KMS-11 (cell line): ENCODE measurements around the gene MAGOH.
"Not testable (repeated sequence)": the region's sequence is repeated elsewhere in the genome, so short reads cannot be mapped to it uniquely, and the experiment has no call there.

Source experiments
- H2AFZ ChIP-seq: fragments of 200-600 bp; sonication (generic); 2 replicates; pipeline ENCODE4 v1.6.1; 2016; ENCODE audit warnings: antibody characterized with exemption, mixed run types, low read depth
- H3K27ac ChIP-seq: fragments of 200-600 bp; sonication (generic); 2 replicates; pipeline ENCODE4 v1.6.1; 2016; ENCODE audit warnings: mild to moderate bottlenecking, mixed run types
- H3K27me3 ChIP-seq: fragments of 200-600 bp; sonication (generic); 2 replicates; pipeline ENCODE4 v1.6.1; 2017; ENCODE audit warnings: mild to moderate bottlenecking, low read depth, mixed run types, moderate library complexity; ENCODE audit not compliant: insufficient read depth
- H3K36me3 ChIP-seq: fragments of 200-600 bp; sonication (generic); 2 replicates; pipeline ENCODE4 v1.6.1; 2017; ENCODE audit warnings: mild to moderate bottlenecking, mixed run types; ENCODE audit not compliant: insufficient read depth
- H3K4me1 ChIP-seq: fragments of 200-600 bp; sonication (generic); 2 replicates; pipeline ENCODE4 v1.6.1; 2016; ENCODE audit warnings: mild to moderate bottlenecking, low read depth, mixed run types; ENCODE audit not compliant: poor library complexity, severe bottlenecking
- H3K4me2 ChIP-seq: fragments of 200-600 bp; sonication (generic); 2 replicates; pipeline ENCODE4 v1.7.0; 2016; ENCODE audit warnings: mild to moderate bottlenecking, mixed run types
- H3K4me3 ChIP-seq: fragments of 200-600 bp; sonication (generic); IDR thresholded peaks from 2 replicates; pipeline ENCODE4 v1.6.1; 2017; ENCODE audit warnings: low read depth, low read length, mixed read lengths; ENCODE audit not compliant: insufficient read depth
- H3K79me2 ChIP-seq: fragments of 200-600 bp; sonication (generic); 2 replicates; pipeline ENCODE4 v1.6.1; 2016; ENCODE audit warnings: low read depth, mixed run types; ENCODE audit not compliant: insufficient read depth
- H3K9ac ChIP-seq: fragments of 200-600 bp; sonication (generic); 2 replicates; pipeline ENCODE4 v1.6.1; 2016; ENCODE audit warnings: mild to moderate bottlenecking, mixed run types
- H4K20me1 ChIP-seq: fragments of 200-600 bp; sonication (generic); 2 replicates; pipeline ENCODE4 v1.6.1; 2016; ENCODE audit warnings: mild to moderate bottlenecking, mixed run types; ENCODE audit not compliant: insufficient read depth
- CTCF ChIP-seq: fragments of 200-600 bp; sonication (generic); conservative IDR thresholded peaks from 2 replicates; pipeline ENCODE4 v1.6.1; 2017; ENCODE audit warnings: low read depth, mild to moderate bottlenecking, antibody characterized with exemption, low read length, moderate library complexity, mixed read lengths

Gene MAGOH

GRCh38 chr1:53185955-53186297 is 52.4 kb downstream of the MAGOH start:
- not testable (repeated sequence) for H3K4me3 ChIP-seq, H3K36me3 ChIP-seq, H4K20me1 ChIP-seq, H3K27ac ChIP-seq, H3K79me2 ChIP-seq, H3K27me3 ChIP-seq, H3K4me2 ChIP-seq, H3K4me1 ChIP-seq, H2AFZ ChIP-seq, H3K9ac ChIP-seq
- TF ChIP-seq CTCF = peak; percentile 39; the same call in 1 of the 2 replicates

DNA sequence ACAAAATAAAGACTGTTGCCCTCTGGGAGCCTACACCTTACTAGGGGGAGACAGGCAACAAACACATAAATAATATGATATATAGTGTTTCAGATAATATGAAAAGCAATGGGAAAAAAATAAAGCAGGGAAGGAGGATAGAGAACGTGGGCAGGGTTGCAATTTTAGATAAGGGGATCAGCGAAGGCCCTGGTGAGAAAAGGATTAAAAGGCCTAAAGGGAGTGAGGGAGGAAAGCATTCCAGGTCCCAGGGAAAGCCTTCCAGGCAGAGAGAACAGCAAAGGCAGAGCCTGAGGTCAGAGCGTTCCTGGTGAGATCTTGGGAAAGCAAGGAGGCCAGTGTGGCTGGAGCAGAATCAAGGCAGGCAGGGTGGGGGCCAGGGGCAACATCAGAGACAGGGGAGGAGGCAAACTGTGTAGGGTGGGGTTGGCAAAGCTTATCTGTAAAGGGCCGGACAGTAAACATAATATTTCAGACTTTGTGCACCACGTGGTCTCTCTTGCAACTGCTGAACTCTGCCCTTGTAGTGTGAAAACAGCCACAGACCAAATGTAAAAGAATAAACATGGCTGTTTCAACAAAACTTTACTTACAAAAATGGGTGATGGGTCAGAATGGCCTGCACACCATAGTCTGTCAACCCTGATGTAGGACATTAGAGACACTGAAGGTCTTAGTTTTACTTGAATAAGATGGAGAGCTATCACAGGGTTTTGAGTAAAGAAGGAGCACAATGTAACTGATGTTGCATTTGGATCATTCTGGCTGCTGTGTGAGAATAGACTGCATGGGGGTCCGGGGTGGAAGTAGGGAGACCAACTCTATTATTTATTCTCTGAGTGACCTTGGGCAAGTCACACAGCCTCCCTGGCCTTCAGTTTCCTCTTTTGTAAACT is 55.0 kb downstream of the MAGOH start:
- TF ChIP-seq CTCF = no peak
- Histone ChIP-seq H3K4me1 (no peaks in the 10 kb centered on the region), H2AFZ (no peak overlapping the region), H3K9ac (no peak overlapping the region), H3K4me2 (no peak overlapping the region), H4K20me1 (no peaks in the 10 kb centered on the region), H3K36me3 (no peaks in the 10 kb centered on the region), H3K79me2 (no peaks in the 10 kb centered on the region), H3K27ac (no peak overlapping the region), H3K4me3 (no peak overlapping the region), H3K27me3 (no peaks in the 10 kb centered on the region)

DNA sequence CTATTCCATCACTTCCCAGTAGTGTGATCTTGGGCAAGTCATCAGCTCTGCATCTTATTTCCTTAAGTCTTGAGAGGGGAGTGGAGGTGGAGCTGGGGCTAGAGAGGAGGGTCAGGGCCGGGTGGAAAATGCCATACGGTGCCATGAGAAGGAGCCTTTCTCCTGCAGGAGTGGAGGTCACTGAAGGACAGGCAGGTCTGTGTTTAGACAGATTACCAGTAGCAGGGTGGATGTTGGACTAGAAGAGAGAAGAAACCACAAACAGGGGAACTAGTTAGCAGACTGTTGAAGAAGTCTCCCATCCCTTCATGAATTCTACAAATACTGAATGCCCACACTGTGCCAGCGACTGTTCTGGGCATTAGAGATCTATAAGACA is 55.6 kb downstream of the MAGOH start:
- Histone ChIP-seq H3K27me3 (no peaks in the 10 kb centered on the region), H3K79me2 (no peaks in the 10 kb centered on the region), H4K20me1 (no peaks in the 10 kb centered on the region), H3K4me3 (no peak overlapping the region), H3K4me1 (no peaks in the 10 kb centered on the region), H3K9ac (no peak overlapping the region), H3K4me2 (no peak overlapping the region), H3K36me3 (no peaks in the 10 kb centered on the region), H2AFZ (0 out of 2 replicates have a peak overlapping the region, but pooled peaks have one; percentile 11), H3K27ac (no peak overlapping the region)
- TF ChIP-seq CTCF = no peak

DNA sequence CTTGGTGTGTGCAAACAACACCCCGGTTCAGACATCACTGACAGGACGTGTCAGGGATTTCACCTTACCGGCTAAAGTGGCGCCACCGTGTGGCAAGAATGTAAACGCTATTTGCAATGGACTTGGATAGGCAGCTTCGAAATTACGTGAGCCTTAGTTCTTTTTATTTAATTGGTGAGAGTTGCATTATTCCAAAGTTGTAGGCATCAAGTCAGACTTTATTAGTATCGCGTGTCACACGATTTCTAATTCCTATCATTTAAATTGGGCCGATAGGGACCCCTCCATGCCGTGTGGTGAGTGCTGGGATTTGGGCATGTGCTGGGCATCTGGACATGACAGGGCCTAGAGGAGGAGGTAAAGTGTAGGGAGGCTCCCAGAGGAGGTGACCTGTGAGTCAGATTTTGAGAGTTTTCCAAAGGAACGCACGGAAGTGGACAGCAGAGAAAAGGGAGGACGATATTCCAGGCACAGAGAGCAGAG is 56.2 kb downstream of the MAGOH start:
- H3K27me3 ChIP-seq = no peaks in the 10 kb centered on the region
- TF ChIP-seq CTCF = peak; percentile 99
- no peaks in the 10 kb centered on the region for H3K4me1 ChIP-seq
- H3K9ac ChIP-seq = no peak overlapping the region
- H2AFZ ChIP-seq = peak overlapping the region; percentile 19; the same call in 1 of the 2 replicates
- H3K79me2 ChIP-seq = no peaks in the 10 kb centered on the region
- H4K20me1 ChIP-seq = no peaks in the 10 kb centered on the region
- no peak overlapping the region for H3K4me2 ChIP-seq
- no peak overlapping the region for H3K4me3 ChIP-seq
- H3K36me3 ChIP-seq = no peaks in the 10 kb centered on the region
- H3K27ac ChIP-seq = no peak overlapping the region
